Astrocyte of the cerebellum (primary cell): ENCODE measurements around the gene ADRA2C.

Experiments
- DNase-seq: peaks from one replicate; pipeline ENCODE4 v3.0.0-alpha.2; 2011; ENCODE audit warnings: low read depth
- H3K4me3 ChIP-seq: 2 replicates; pipeline ENCODE4 v1.5.1; 2011; ENCODE audit warnings: mild to moderate bottlenecking, low read depth, low read length, moderate library complexity
- CTCF ChIP-seq: IDR thresholded peaks from 2 replicates; pipeline ENCODE4 v1.5.1; 2012; ENCODE audit warnings: low read length, low read depth, moderate library complexity, mild to moderate bottlenecking; ENCODE audit errors: missing control alignments
- in situ Hi-C: cut with HindIII; loops from 2 replicates; pipeline ENCODE4 v1.10.0; 2017; ENCODE audit warnings: low sequenced_read_pairs

Gene ADRA2C

DNA sequence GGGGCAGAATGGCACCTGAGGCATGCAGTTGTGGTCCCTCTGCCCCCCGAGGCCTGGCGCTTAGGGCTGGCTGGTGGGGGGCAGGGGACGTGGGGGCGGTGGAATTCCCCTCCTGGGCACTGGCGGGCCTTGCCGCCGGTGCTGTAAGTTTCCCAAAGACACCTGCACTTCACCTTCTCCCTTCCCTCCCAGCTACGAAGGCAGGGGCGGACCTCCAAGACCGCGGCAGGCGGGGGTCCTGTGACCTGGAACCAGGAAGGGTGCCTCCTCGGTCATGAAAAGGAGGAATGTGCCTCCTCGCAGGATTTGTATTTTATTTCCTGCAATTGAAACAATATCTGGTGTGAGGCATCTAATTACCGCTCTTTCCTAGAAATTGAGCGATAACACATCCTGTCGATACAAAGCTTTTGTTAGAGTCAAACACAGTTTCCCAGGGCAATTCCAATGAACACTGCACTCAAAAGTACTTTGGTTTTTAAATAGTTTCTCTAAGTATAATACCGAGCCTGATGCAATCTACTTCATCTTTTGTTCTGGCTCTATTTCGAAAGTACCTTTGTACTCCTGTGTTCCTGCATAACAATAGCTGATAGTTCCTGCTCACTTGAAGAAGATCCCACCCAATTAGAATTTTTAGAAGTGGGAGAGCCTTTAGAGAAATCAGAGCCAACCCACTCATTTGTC, 12.3 kb upstream of the ADRA2C start:
- in situ Hi-C loops = no loop called here
- no peak for DNase-seq
- TF ChIP-seq CTCF = no peak
- H3K4me3 ChIP-seq = no peak overlapping the region

- H3K4me3 ChIP-seq = no peak overlapping the region
- no peak for TF ChIP-seq CTCF
- in situ Hi-C loops = no loop called here
- DNase-seq = no peak
Observed at GRCh38 chr4:3756343-3757059, 9.7 kb upstream of the ADRA2C start.

- in situ Hi-C loops = no loop called here
- H3K4me3 ChIP-seq = no peak overlapping the region
- DNase-seq = no peak
- no peak for TF ChIP-seq CTCF
Observed at GRCh38 chr4:3759236-3759635, 6.9 kb upstream of the ADRA2C start.

GRCh38 chr4:3760346-3760745, 5.8 kb upstream of the ADRA2C start:
- H3K4me3 ChIP-seq = no peak overlapping the region
- DNase-seq = no peak
- in situ Hi-C loops = no loop called here
- TF ChIP-seq CTCF = no peak

GRCh38 chr4:3760841-3761240, 5.3 kb upstream of the ADRA2C start:
- no peak for TF ChIP-seq CTCF
- no peak overlapping the region for H3K4me3 ChIP-seq
- in situ Hi-C loops = no loop called here
- no peak for DNase-seq

DNA sequence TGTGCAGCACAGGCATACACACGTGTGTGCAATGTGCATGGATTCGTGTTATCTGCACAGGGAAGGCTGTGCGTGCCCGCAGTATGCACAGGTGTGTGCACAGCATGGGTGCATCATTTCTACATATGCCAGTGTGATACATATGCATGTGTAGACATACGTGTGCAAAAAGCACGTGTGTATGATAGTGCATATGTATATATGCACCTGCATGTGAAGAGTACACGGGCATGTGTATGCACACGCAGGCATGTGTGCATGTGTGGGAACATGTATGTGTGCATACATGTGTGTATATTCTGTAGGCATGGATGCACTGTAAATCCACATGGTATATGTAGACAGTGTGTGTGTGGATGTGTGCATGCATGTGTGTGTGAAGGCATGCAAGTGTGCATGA, 3.9 kb upstream of the ADRA2C start:
- no peak overlapping the region for H3K4me3 ChIP-seq
- in situ Hi-C loops = no loop called here
- no peak for DNase-seq
- no peak for TF ChIP-seq CTCF
